HG02943 (cell line): ENCODE data around the gene CPLANE2.

ENCODE experiments used
- ATAC-seq: cut with Tn5 transposase; IDR thresholded peaks from one replicate; pipeline ENCODE4 v1.9.1; 2021; ENCODE audit warnings: mild to moderate bottlenecking, low read depth, moderate library complexity; ENCODE audit not compliant: unreplicated experiment

Gene CPLANE2

GRCh38 chr1:16191916-16192546 is 45.0 kb downstream of the CPLANE2 start:
- no peak for ATAC-seq

GRCh38 chr1:16191309-16191708 is 45.7 kb downstream of the CPLANE2 start:
- no peak for ATAC-seq

- ATAC-seq, result no peak
These were observed 46.9 kb downstream of the CPLANE2 start for GRCh38 chr1:16189921-16190621.

- ATAC-seq, result no peak
These were observed 48.0 kb downstream of the CPLANE2 start for GRCh38 chr1:16189003-16189402.

GRCh38 chr1:16187748-16188401 is 49.1 kb downstream of the CPLANE2 start:
- no peak for ATAC-seq

GRCh38 chr1:16186655-16187235 is 50.2 kb downstream of the CPLANE2 start:
- no peak for ATAC-seq

- no peak for ATAC-seq
These were observed 52.3 kb downstream of the CPLANE2 start for GRCh38 chr1:16184557-16185303.

- no peak for ATAC-seq
These were observed 53.0 kb downstream of the CPLANE2 start for GRCh38 chr1:16183765-16184556.

GRCh38 chr1:16183179-16183578 is 53.8 kb downstream of the CPLANE2 start:
- ATAC-seq, result no peak

- ATAC-seq, result no peak
These were observed 54.9 kb downstream of the CPLANE2 start for GRCh38 chr1:16181887-16182719.
